ENCODE data around the gene FAM221A. TPM values are rescaled to one million over a fixed set of nuclear protein-coding genes. Genes with fewer than 3 reads are reported as not detected.
A peak's percentile ranks its signal among the peaks of the same experiment; 100 is the strongest.

FAM221A gene
- total and polyA plus RNA-seq, 9 of the 15 experiments (the other 6 are each of a cell fraction or from before 2014, with no cell fraction given): not detected

DNA sequence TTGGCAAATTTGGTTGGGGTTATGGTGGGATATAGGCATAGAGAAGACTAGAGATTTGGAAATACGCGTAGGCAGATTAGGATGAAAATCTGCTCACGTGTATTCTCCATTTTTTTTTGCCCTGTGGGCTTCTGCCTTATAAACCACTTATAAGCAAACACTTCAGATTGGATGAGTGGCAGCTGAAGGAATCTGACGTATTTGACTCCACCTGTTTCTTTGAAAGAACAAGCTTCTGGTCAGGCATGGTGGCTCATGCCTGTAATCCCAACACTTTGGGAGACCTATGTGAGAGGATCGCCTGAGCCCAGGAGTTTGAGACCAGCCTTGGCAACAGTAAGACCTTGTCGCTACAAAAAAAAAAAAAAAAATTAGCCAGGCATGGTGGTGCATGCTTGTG, 35.1 kb downstream of the FAM221A start:
- no TSS peak for BruUV-seq (replicated peaks)
- Histone ChIP-seq H3K9ac (ENCODE audit: insufficient read depth in 1 of 2, low read depth in 2 of 2, low read length in 2 of 2) (no peak overlapping the region), H3K79me2 (ENCODE audit: control insufficient read depth, insufficient read depth, low read length) (no peaks in the 10 kb centered on the region), H3K4me2 (ENCODE audit: insufficient read depth, low read length) (no peak overlapping the region), H4K20me1 (replicated peaks; ENCODE audit: control insufficient read depth, insufficient read depth, low read length) (no peaks in the 10 kb centered on the region), H3K36me3 (ENCODE audit: control insufficient read depth, insufficient read depth, low read length) (no peaks in the 10 kb centered on the region), H3K27ac (ENCODE audit: extremely low read depth, low read depth, low read length) (no peak overlapping the region), H3K9me3 (replicated peaks; ENCODE audit: control insufficient read depth, insufficient read depth, low read depth, low read length) (no peaks in the 10 kb centered on the region), H2AFZ (ENCODE audit: low read depth, low read length) (no peak overlapping the region), H3K4me3 (no peak overlapping the region), H3K4me1 (replicated peaks in 1 of 2; ENCODE audit: control insufficient read depth in 2 of 2, insufficient read depth in 2 of 2, low read length in 2 of 2) (no peaks in the 10 kb centered on the region), H3K27me3 (ENCODE audit: control insufficient read depth in 2 of 2, insufficient read depth in 2 of 2, low read length in 2 of 2) (peaks cover 0 to 3% of the 10 kb centered on the region in 2 experiments; a peak in 2 of 5 replicates), H3K9me1 (ENCODE audit: control insufficient read depth, insufficient read depth, low read length) (no peaks in the 10 kb centered on the region)
- no peak for FAIRE-seq
- ATAC-seq: no peak
- DNase-seq (ENCODE audit: extremely low read depth in 1 of 4, low spot score in 3 of 4): no peak
- ChIA-PET POLR2A (interaction anchor here (0.7 kb wide), 1 partner anchor 148 kb away, joined by 3 read pairs; no protein-coding TSS in a partner anchor), CTCF (ENCODE audit: low intra/inter-chr PET ratio) (no interaction called here)
- TF ChIP-seq ZNF212 (CRISPR knock-in tag; IDR thresholded peaks at IDR 0.05): no peak
- TF ChIP-seq, protein P1, sequence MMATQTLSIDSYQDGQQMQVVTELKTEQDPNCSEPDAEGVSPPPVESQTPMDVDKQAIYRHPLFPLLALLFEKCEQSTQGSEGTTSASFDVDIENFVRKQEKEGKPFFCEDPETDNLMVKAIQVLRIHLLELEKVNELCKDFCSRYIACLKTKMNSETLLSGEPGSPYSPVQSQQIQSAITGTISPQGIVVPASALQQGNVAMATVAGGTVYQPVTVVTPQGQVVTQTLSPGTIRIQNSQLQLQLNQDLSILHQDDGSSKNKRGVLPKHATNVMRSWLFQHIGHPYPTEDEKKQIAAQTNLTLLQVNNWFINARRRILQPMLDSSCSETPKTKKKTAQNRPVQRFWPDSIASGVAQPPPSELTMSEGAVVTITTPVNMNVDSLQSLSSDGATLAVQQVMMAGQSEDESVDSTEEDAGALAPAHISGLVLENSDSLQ (IDR thresholded peaks at IDR 0.05): peak; percentile 41; the same call in 1 of the 2 replicates
- in situ Hi-C loops (cut with MboI) (loop anchor here (25.0 kb wide), 1 partner anchor 453 kb away; no protein-coding TSS in a partner anchor), intact Hi-C loops (cut with micrococcal nuclease) (loop anchor here (10.0 kb wide), 1 partner anchor 290 kb away; no protein-coding TSS in a partner anchor)
- WGBS (ENCODE audit: insufficient coverage, low coverage, missing lambda C conversion rate): 31% methylated on average over 6 of the region's 6 CpGs

- H3K36me3 ChIP-seq (ENCODE audit: control insufficient read depth, insufficient read depth, low read length): no peaks in the 10 kb centered on the region
- intact Hi-C loops (cut with micrococcal nuclease) (loop anchor here (10.0 kb wide), 1 partner anchor 293 kb away; no protein-coding TSS in a partner anchor), in situ Hi-C loops (cut with MboI) (loop anchor here (25.0 kb wide), 1 partner anchor 455 kb away; no protein-coding TSS in a partner anchor)
- H3K4me1 ChIP-seq (replicated peaks in 1 of 2; ENCODE audit: control insufficient read depth in 2 of 2, insufficient read depth in 2 of 2, low read length in 2 of 2): peaks cover 0 to 3% of the 10 kb centered on the region in 2 experiments; a peak in 1 of 5 replicates
- H3K9me1 ChIP-seq (ENCODE audit: control insufficient read depth, insufficient read depth, low read length): no peaks in the 10 kb centered on the region
- no peaks in the 10 kb centered on the region for H4K20me1 ChIP-seq (replicated peaks; ENCODE audit: control insufficient read depth, insufficient read depth, low read length)
- 40% methylated on average over 1 of the region's 1 CpG for WGBS (ENCODE audit: insufficient coverage, low coverage, missing lambda C conversion rate)
- CTCF ChIA-PET (ENCODE audit: low intra/inter-chr PET ratio): no interaction called here
- no peak overlapping the region for H3K4me3 ChIP-seq
- no peak for ATAC-seq
- no peaks in the 10 kb centered on the region for H3K9me3 ChIP-seq (replicated peaks; ENCODE audit: control insufficient read depth, insufficient read depth, low read depth, low read length)
- no peak overlapping the region for H3K9ac ChIP-seq (ENCODE audit: insufficient read depth in 1 of 2, low read depth in 2 of 2, low read length in 2 of 2)
- no peak for DNase-seq (ENCODE audit: extremely low read depth in 1 of 4, low spot score in 3 of 4)
- FAIRE-seq: no peak
- POLR2A ChIA-PET: no interaction called here
- BruUV-seq (replicated peaks): no TSS peak
- no peaks in the 10 kb centered on the region for H3K79me2 ChIP-seq (ENCODE audit: control insufficient read depth, insufficient read depth, low read length)
- H3K27ac ChIP-seq (ENCODE audit: extremely low read depth, low read depth, low read length): no peak overlapping the region
- no peaks in the 10 kb centered on the region for H3K27me3 ChIP-seq (ENCODE audit: control insufficient read depth in 2 of 2, insufficient read depth in 2 of 2, low read length in 2 of 2)
- no peak overlapping the region for H2AFZ ChIP-seq (ENCODE audit: low read depth, low read length)
- H3K4me2 ChIP-seq (ENCODE audit: insufficient read depth, low read length): no peak overlapping the region
- TF ChIP-seq ZNF778 (CRISPR knock-in tag; IDR thresholded peaks at IDR 0.05) (no peak), HSF4 (CRISPR knock-in tag; IDR thresholded peaks at IDR 0.05; ENCODE audit: borderline replicate concordance) (no peak), STAG1 (CRISPR knock-in tag; IDR thresholded peaks at IDR 0.05; ENCODE audit: borderline replicate concordance) (no peak), RBM25 (IDR thresholded peaks at IDR 0.05; ENCODE audit: low read depth, low read length, severe bottlenecking) (no peak), EGR1 (conservative IDR thresholded peaks at IDR 0.05) (no peak), ZNF764 (CRISPR knock-in tag; IDR thresholded peaks at IDR 0.05; ENCODE audit: low read depth) (no peak), LARP7 (IDR thresholded peaks at IDR 0.05) (no peak)
- TF ChIP-seq, protein P2, sequence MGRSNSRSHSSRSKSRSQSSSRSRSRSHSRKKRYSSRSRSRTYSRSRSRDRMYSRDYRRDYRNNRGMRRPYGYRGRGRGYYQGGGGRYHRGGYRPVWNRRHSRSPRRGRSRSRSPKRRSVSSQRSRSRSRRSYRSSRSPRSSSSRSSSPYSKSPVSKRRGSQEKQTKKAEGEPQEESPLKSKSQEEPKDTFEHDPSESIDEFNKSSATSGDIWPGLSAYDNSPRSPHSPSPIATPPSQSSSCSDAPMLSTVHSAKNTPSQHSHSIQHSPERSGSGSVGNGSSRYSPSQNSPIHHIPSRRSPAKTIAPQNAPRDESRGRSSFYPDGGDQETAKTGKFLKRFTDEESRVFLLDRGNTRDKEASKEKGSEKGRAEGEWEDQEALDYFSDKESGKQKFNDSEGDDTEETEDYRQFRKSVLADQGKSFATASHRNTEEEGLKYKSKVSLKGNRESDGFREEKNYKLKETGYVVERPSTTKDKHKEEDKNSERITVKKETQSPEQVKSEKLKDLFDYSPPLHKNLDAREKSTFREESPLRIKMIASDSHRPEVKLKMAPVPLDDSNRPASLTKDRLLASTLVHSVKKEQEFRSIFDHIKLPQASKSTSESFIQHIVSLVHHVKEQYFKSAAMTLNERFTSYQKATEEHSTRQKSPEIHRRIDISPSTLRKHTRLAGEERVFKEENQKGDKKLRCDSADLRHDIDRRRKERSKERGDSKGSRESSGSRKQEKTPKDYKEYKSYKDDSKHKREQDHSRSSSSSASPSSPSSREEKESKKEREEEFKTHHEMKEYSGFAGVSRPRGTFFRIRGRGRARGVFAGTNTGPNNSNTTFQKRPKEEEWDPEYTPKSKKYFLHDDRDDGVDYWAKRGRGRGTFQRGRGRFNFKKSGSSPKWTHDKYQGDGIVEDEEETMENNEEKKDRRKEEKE (IDR thresholded peaks at IDR 0.05; ENCODE audit: borderline replicate concordance in 1 of 2, control insufficient read depth in 1 of 2, low read depth in 2 of 2, low read length in 1 of 2): no peak
- TF ChIP-seq, protein P3, sequence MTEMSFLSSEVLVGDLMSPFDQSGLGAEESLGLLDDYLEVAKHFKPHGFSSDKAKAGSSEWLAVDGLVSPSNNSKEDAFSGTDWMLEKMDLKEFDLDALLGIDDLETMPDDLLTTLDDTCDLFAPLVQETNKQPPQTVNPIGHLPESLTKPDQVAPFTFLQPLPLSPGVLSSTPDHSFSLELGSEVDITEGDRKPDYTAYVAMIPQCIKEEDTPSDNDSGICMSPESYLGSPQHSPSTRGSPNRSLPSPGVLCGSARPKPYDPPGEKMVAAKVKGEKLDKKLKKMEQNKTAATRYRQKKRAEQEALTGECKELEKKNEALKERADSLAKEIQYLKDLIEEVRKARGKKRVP (CRISPR knock-in tag; IDR thresholded peaks at IDR 0.05): no peak
These were observed 37.8 kb downstream of the FAM221A start for GRCh38 chr7:23717788-23718187.

Data from K562 (cell line).